Hematopoietic multipotent progenitor cell treated with erythropoietin and hydrocortisone succinate and interleukin-3 and kit ligand, for 8 days (in vitro differentiated cells): ENCODE data around the gene C11orf91.
"Not testable (repeated sequence)": the region's sequence is repeated elsewhere in the genome, so short reads cannot be mapped to it uniquely, and the experiment has no call there.

Experiments
- DNase-seq: peaks from one replicate; pipeline ENCODE4 v3.0.0-alpha.2; 2015

C11orf91 gene

DNA sequence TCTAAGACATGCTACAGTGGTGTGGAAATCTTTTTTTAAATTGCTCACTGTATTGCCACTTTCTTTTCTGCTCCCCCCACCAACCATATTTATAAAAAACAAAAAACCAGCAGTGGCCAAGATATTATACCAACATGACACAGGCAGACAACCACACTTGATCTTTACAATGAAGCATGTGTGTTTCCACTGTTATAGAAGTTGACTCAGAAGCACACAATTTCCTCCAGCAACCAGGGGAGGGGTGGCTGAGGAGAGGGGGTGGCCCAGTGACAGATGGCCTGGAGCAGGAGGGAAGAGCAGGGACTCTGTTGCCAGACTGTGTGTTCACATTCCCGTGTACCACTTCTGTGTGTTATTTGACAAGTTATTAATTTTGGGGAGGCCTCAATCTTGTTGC is 20.8 kb upstream of the C11orf91 start:
- no peak for DNase-seq

GRCh38 chr11:33719587-33719986 is 19.0 kb upstream of the C11orf91 start:
- no peak for DNase-seq

- DNase-seq, result no peak
Measured at GRCh38 chr11:33718440-33718839, 17.8 kb upstream of the C11orf91 start.

- DNase-seq, result peak; percentile 69
Measured at GRCh38 chr11:33716243-33716642, 15.6 kb upstream of the C11orf91 start.

GRCh38 chr11:33713856-33714398 is 13.3 kb upstream of the C11orf91 start:
- no peak for DNase-seq

DNA sequence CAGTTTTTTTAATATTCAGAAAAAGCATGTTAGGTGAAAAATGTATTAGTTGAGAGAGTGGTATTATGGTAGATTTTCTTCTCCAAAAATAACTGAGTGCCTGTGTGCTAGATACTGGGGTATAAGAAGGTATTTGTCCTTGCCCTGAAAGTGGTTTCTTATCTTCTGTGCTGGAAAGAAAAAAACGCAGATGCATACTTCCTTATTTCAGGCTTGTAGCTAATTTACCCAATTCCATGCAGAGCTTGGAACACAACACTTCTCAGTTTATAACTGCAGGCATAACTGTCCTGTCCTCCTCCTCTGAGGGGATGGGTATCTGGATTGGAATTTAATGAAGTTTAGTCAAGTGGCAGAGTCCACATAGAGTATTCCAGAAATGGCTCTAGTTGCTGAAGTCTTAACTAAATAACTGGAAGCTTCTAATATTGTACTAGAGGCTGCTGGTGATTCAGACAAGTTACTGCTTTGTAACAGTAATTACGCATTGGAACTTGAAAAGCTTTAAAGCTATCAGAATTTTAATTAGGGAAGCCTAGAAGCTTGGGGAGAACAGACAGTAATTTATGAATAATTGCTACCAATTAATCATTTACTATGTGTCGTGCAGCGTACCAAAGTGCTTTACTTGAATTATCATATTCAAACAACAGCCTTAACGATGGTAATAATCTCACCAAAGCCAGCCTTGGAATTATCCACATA is 12.7 kb upstream of the C11orf91 start:
- peak; percentile 41 for DNase-seq

- no peak for DNase-seq
Measured at GRCh38 chr11:33712436-33712835, 11.8 kb upstream of the C11orf91 start.

DNA sequence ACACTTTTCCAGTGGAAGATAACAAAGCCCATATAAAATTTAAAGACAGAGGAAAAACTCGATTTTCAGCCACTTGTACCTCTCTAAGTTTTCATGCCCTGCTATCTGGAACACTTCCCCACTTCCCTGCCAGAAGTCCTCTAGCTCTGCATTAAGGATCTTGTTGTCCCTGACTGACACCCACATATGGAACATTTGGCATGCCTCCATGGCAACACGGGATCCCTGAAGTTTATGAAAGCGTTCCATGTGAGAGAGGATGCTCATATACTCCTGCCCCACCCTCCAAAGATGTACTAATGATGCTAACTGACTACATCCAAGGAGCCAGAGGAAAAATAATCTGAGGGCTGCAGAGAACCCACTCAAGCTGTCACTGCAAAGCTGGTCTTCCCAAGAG is 8.8 kb upstream of the C11orf91 start:
- DNase-seq, result no peak

DNA sequence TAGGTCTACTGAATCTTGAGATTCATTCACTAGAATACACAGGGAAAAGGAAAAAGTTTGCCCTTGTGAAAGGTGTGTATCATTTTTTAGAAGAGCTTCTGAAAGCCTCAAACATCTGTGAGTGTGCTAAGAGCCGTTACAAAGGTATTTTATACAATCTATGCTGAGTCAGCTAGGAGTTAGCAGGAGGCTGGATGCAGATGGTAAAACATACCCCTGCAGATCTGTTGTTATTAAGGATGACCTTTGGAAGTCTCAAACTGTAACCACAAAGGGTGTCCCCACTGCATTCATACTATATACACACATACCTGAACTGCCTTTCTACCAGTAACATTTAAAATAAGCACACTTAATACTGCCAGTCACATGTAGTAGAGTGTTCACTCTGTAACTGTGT is 8.4 kb upstream of the C11orf91 start:
- no peak for DNase-seq

GRCh38 chr11:33707831-33708230 is 7.2 kb upstream of the C11orf91 start:
- not testable (repeated sequence) for DNase-seq

- no peak for DNase-seq
Measured at GRCh38 chr11:33706966-33707365, 6.3 kb upstream of the C11orf91 start.

DNA sequence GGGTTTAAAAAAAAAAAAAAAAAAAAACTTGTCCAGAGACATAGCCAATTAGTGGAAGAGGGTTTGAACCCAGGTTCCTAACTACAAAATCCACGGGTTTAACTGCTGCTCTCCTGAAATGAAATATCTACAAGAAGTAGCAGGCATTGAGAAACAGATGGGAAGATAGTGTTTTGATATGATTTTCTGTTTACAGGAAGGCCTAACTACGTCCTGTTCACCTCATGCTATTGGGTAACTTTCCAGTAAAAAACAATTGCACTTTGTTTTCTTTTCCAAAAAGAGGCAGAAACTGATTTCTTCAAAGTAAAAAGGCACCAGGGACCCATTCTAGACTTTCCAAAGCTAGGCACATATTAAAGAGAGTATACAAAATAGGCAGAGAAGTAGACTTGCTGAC is 5.9 kb upstream of the C11orf91 start:
- no peak for DNase-seq

DNA sequence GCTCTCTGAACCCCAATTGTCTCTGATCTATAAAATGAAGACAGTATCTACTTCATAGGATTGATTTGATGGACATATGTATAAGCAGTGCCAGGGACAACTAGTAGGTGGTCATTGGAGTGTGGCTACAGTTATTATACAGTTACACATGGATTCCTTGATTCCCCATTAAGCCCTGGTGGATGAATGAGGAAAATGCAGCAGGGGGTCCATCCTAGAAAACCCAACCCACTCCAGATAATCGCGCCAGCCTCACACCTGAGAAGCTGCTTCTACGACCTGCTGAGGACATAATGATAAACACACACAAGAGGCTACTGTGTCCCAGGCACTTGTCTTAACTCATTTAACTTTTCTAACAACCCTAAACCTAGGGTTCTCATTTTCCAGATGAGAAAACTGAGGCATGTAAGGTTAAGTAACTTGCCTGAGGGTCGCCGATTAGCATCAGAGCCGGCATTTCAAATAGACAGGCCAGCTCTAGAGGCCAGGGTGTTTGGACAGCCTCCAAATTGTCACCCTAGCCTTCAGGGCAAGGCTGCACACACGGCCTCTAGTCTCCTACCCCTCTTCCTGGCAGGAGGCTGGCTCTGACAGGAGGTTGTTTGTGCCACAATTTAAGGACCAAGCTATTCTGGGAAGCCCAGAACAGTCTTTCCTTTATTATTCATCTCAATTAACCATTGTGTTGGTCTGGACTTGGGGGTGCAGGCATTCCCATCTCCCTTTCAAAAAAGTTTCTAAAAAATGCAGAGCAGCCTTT is 3.8 kb upstream of the C11orf91 start:
- DNase-seq, result no peak

DNA sequence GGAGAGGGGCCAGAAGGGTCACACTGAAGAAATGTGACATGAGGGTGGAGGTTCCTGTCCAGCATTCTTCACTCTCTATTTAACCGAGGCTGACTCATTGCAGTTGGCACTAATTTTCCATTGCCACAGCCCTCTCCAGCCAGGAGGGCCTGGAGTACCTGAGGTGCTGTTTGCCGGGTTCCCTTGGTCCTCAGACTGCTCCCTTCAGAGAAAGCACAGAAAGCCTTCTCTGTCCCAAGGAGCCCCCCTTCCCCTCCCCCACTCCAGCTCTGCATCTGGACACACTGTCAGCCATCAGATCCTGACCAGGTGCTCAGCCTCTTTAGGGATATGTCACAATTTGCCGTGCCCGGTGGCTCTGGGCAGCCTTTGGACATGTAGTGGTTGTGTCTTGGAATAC is 3.2 kb upstream of the C11orf91 start:
- DNase-seq, result no peak

DNA sequence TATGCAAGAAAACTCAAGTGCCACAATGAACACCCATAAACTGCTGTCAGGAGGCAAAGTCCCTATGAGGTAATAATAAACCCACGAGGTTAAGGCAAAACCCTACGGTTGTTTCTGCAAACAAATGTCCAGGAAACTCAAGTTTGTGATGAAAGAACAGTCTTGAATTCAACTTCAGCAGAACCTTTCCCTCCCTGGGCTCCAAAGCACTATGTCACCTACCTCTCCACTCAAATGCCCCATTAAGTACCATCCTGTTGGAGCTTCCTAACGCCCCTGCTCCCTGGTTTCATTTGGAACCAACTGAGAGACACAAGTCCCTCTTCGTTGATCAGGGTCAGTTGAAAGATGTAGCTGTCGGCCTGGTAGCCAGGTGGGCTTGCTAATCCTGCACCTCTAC is 2.6 kb upstream of the C11orf91 start:
- no peak for DNase-seq

- DNase-seq, result no peak
Measured at GRCh38 chr11:33701302-33702230, 940 bp upstream of the C11orf91 start.

DNA sequence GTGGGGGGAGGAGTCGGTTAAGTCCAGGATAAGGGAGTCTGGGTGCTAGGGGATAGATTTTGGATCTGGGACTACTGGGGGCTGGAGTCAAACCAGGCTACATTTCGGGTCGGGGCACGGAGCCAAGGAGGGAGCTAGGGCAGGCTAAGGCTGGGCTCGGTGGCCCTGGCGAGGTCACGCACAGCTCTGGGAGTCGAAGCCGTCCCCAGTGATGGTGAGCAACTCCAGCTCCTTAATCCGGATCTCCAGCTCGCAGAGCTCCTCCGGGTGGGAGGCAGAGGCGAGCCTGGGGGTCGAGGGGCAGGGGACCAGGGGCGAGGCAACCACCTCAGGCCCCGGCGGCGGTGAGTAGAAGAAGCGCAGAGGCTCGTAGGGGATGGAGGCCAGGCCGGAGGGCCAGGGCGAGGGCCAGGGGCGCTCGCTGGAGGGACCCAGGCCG is 544 bp downstream of the C11orf91 start:
- no peak for DNase-seq

- no peak for DNase-seq
Measured at GRCh38 chr11:33699515-33700062, 1.0 kb downstream of the C11orf91 start.

DNA sequence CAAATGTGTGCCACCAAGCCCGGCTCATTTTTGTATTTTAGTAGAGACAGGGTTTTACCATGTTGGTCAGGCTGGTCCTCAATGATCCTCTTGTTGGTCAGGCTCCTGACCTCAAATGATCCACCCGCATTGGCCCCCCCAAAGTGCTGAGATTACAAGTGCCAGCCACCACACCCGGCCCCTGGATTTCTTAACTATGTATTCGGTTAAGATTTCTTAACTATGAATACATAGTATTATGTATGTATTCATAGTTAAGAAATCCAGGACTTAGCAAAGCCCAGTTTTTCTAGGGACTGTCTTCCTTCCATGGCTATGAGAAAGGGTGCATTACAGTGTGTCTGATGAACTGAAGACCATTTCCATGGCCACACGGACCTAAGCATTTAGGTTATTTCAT is 1.7 kb downstream of the C11orf91 start:
- no peak for DNase-seq

- no peak for DNase-seq
Measured at GRCh38 chr11:33697997-33698396, 2.6 kb downstream of the C11orf91 start.

DNA sequence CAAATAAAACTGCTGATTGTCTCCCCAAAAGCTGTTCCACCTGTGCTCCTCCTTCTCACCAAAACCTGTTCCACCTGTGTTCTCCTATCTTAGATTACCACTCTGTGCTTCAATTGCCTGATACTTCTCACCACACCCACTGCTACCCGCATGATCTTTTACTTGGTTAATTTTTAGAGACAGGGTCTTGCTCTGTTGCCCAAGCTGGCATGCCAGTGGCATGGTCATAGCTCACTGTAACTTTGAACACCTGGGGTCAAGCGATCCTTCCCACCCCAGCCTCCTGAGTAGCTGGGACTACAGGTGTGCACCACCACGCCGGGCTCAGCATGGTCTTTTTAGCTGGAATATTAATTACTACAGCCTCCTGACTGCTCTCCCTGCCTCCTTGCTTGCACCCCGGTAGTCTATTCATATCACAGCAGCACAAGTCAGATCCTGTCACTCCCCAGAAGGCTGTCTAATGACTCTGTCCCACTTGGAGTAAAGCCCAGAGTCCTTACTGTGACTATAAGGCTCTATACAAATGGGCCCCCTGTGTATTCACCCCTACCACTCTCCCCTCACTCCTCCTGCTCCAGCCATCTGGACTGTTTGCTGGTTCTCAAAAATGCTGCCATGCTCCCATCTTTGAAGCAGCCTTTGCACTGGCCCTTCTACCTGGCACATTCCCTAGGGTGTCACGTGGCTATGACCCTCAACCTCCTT is 3.5 kb downstream of the C11orf91 start:
- DNase-seq, result no peak

GRCh38 chr11:33696411-33696810 is 4.2 kb downstream of the C11orf91 start:
- DNase-seq, result no peak
